GM18498 (cell line): Measurements from ENCODE around the gene RASA4.
"Not testable (repeated sequence)": the region's sequence is repeated elsewhere in the genome, so short reads cannot be mapped to it uniquely, and the experiment has no call there.

Experiments used
- ATAC-seq: cut with Tn5 transposase; IDR thresholded peaks from one replicate; pipeline ENCODE4 v1.9.1; 2021; ENCODE audit warnings: mild to moderate bottlenecking, moderate library complexity; ENCODE audit not compliant: unreplicated experiment

RASA4 gene

DNA sequence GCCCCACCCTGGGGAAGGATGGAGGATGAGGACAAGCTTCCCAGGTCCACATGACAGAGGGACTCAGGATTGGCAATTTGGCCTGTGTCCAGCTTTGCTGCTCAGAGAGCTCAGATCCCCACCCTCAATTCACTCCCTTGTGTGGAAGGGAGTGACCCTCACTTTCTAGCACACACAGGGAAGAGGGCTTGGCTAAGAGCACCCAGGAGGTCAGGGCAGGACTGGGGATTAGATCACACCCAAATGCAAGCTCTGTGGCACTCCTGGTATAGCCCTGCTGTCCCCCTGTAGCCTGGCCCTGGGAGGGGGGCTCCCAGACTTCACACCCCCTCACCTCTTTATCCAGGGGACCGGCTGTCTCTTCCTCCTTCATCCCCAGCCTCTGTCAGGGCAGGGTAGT, 72.2 kb downstream of the RASA4 start:
- ATAC-seq, result not testable (repeated sequence)

DNA sequence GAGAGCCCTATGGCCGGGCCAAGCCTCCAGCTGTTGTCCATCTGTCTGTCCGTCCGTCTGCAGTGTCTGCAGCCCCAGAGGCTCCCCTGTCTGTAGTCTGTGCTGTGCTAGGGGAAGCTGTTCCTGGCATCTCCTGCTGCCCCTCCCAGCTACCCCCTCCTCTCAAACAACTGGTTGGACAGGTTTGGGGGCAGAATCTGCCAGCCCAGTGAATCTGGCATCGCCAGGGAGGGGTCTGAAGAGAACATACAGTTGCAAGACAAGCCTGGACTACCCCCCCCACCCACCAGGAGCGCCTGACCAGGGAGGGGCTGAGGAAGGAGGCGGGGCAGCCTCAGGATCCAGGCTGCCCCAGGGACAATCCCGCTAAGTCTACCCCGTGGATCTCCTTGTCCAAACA, 73.0 kb downstream of the RASA4 start, which contains the start of gene UPK3BL2:
Gene UPK3BL2 (minus strand): TSS at position 101 of the 400 bp plus-strand sequence. CDS start 60 bp downstream, at position 41.
- ATAC-seq, result not testable (repeated sequence)

DNA sequence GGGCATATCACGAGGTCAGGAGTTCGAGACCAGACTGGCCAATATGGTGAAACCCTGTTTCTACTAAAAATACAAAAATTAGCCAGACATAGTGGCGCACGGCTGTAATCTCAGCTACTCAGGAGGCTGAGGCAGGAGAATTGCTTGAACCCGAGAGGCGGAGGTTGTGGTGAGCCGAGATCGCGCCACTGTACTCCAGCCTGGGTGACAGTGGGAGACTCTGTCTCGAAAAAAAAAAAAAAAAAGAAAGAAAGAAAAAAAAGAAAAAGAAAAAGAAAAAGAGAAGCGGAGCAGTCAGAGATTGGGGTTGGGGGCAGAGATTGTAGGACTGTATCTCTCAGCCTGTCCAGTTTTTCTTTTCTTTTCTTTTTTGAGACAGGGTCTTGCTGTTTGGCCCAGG, 73.8 kb downstream of the RASA4 start:
- not testable (repeated sequence) for ATAC-seq

DNA sequence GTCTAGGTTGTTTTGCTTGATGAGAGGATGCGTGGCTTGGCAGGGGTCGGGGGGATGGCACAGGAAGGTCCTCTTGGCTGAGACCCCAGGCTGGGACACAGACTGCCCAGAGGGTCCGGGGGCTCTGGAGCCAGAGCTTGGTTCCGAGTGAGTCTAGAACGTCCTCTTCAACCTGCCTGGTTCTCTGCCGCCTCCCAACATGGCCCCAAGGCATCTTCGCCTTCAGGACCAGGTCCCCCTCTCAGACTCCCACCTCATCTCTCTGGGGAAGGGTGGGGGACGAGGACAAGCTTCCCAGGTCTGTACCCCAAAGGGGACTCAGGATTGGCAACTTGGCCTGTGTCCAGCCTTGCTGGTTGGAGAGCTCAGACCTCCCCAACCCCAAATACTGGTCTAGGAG, 74.5 kb downstream of the RASA4 start:
- not testable (repeated sequence) for ATAC-seq

DNA sequence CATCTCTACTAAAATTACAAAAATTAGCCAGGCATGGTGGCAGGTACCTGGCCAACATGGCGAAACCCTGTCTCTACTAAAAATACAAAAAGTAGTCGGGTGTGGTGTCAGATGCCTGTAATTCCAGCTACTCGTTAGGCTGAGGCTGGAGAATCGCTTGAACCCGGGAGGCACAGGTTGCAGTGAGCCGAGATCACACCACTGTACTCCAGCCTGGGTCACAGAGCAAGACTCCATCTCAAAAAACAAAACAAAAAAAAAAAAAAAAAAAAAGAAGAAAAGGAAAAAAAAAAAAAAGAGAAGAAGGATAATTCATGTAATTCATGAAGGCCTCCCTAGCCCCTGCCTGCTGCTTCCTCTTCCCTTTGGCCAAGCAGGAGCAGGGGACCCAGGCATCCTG, 76.0 kb downstream of the RASA4 start:
- ATAC-seq, result not testable (repeated sequence)

- ATAC-seq, result not testable (repeated sequence)
These were observed 81.4 kb downstream of the RASA4 start for GRCh38 chr7:102535062-102535615.

DNA sequence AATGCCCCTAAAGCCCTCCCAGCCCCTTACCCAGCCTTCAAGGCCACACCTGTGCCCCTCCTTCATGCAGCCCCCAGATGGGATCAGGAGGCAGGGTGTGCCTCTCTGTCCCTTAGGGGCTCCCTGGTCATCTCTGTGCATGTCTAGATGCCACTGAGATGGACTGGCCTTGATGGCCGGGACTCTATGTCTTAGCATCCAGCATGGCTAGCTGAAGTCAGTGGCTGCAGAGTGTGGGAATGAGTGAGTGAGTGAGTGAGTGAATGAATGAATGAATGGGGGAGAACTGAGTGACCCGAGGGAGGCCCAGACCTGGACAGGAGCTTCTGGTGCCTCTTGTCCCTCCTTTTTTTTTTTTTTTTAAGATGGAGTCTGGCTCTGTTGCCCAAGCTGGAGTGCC, 84.4 kb downstream of the RASA4 start:
- not testable (repeated sequence) for ATAC-seq

GRCh38 chr7:102531583-102531982, 85.0 kb downstream of the RASA4 start:
- ATAC-seq, result not testable (repeated sequence)

DNA sequence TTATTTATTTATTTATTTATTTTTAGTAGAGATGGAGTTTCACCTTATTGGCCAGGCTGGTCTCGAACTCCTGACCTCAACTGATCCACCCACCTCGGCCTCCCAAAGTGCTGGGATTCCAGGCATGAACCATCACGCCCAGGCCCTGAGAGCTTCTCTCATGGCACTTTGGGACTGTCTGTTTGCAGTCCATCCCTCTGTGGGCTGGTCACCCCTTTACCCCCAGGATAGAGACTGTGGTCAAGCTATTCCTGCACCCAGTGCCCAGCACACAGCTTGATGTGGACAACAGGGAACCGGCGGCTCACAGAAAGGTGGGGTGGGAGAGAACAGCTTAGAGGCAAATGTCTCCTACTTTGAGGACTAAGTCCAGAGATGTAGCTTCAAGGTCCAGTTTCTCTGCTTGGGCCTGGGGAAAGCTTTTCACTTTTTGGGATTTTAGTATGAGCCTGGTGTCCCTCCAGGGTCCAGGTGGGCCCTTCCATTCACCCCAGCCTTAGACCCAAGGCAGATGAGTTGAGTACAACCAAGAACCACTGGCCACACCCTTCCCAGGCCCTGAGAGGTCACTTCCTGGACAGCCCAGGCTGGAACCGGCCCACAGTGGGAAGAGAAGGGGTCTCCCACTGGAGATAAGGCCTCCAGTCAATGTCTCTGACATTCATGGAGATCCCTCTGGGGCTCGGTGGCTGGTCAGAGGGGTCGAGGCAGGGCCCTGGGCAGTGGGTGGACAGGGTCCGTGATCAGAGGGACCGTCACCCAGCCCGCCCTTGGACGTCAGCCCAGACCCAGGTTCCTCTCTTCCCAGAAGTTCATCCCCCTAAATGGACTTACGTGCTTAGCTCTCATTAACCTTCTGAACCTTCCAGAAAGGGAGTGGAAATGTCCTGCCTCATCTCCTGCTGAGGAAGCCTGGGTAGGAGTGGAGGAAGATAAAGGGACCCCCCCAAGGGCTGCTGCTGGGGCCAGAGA, 88.4 kb downstream of the RASA4 start:
- not testable (repeated sequence) for ATAC-seq

GRCh38 chr7:102527182-102527581, 89.4 kb downstream of the RASA4 start:
- ATAC-seq, result not testable (repeated sequence)

- not testable (repeated sequence) for ATAC-seq
These were observed 91.8 kb downstream of the RASA4 start for GRCh38 chr7:102524803-102525202.
